GM19099 (cell line): ENCODE results near the gene AGT.

Experiments
- POLR2A ChIP-seq: IDR thresholded peaks from 3 replicates; pipeline ENCODE4 v1.6.1; 2011; ENCODE audit warnings: low read depth; ENCODE audit not compliant: insufficient read length; ENCODE audit errors: extremely low read depth

Gene AGT

GRCh38 chr1:230749150-230749549, 35.2 kb upstream of the AGT start:
- no peak for TF ChIP-seq POLR2A

- no peak for TF ChIP-seq POLR2A
These were observed 34.2 kb upstream of the AGT start for GRCh38 chr1:230747890-230748800.

- TF ChIP-seq POLR2A, result no peak
These were observed 33.3 kb upstream of the AGT start, which contains the start of gene CAPN9 for GRCh38 chr1:230747127-230747730. CAPN9 (plus strand) TSS chr1:230747388; CDS start chr1:230747497, 109 bp downstream.

GRCh38 chr1:230746617-230747016, 32.7 kb upstream of the AGT start:
- TF ChIP-seq POLR2A, result no peak

GRCh38 chr1:230745071-230745470, 31.1 kb upstream of the AGT start:
- TF ChIP-seq POLR2A, result no peak

- no peak for TF ChIP-seq POLR2A
These were observed 30.5 kb upstream of the AGT start for GRCh38 chr1:230744382-230744781.

- TF ChIP-seq POLR2A, result no peak
These were observed 30.0 kb upstream of the AGT start for GRCh38 chr1:230743899-230744298.

GRCh38 chr1:230739564-230740290, 25.8 kb upstream of the AGT start:
- TF ChIP-seq POLR2A, result no peak

- no peak for TF ChIP-seq POLR2A
These were observed 23.8 kb upstream of the AGT start for GRCh38 chr1:230737622-230738262.

GRCh38 chr1:230735447-230735846, 21.5 kb upstream of the AGT start:
- TF ChIP-seq POLR2A, result no peak

GRCh38 chr1:230730977-230731376, 17.1 kb upstream of the AGT start:
- no peak for TF ChIP-seq POLR2A

GRCh38 chr1:230728710-230729392, 14.9 kb upstream of the AGT start:
- no peak for TF ChIP-seq POLR2A

GRCh38 chr1:230725256-230726012, 11.5 kb upstream of the AGT start:
- no peak for TF ChIP-seq POLR2A

- TF ChIP-seq POLR2A, result no peak
These were observed 3.3 kb upstream of the AGT start for GRCh38 chr1:230717251-230717650.
